Uterus (tissue), 2 donors: ENCODE measurements around the gene PDE5A.
"Not testable (repeated sequence)": the region's sequence is repeated elsewhere in the genome, so short reads cannot be mapped to it uniquely, and the experiment has no call there.

ENCODE experiments used
- CTCF ChIP-seq, 4 experiments: fragments of 200-600 bp in 2 of 4; fragments of 450-650 bp in 2 of 4; sonication (generic) in 2 of 4; IDR thresholded peaks; one replicate each; pipeline ENCODE4 v1.5.1; 2016 to 2019; ENCODE audit warnings: antibody characterized with exemption in 4 of 4, mild to moderate bottlenecking in 2 of 4, moderate library complexity in 1 of 4
- POLR2A ChIP-seq, 2 donors: fragments of 450-650 bp; IDR thresholded peaks; one replicate each; pipeline ENCODE4 v1.6.1; 2016; ENCODE audit warnings: antibody characterized with exemption in 2 of 2, mild to moderate bottlenecking in 1 of 2, moderate library complexity in 1 of 2

DNA sequence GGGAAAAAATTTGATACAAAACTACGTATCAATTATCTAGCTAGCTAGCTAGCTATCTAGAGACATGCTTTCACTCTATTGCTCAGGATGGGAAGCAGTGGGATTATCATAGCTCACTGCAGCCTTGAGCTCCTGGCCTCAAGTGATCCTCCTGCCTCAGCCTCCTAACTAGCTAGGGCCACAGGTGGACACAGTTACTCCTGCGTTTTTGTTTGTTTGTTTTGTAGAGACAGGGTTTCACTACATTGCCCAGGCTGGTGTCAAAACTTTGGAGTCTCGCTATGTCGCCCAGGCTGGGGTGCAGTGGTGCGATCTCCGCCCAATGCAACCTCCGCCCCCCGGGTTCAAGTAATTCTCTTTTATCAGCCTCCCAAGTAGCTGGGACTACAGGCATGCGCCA lies 175.3 kb downstream of the PDE5A start:
- not testable (repeated sequence) for TF ChIP-seq CTCF, POLR2A (IDR thresholded peaks at IDR 0.05)
